Pancreas (tissue), 10 donors: Measurements from ENCODE around the gene ASB16. TPM values are rescaled to one million over a fixed set of nuclear protein-coding genes. Genes with fewer than 3 reads are reported as not detected.

ENCODE experiments used
- ATAC-seq, 4 donors: fragments of 200-7000 bp; cut with Tn5 transposase; one replicate each; pipeline versions ENCODE4 v1.8.0 to v1.9.1; 2020; ENCODE audit warnings: mild to moderate bottlenecking in 4 of 4, moderate library complexity in 4 of 4
- DNase-seq, 6 donors: peaks; one replicate each; pipeline ENCODE4 v3.0.0-alpha.2; 2020
- FAIRE-seq: peaks from 2 replicates; lab custom pipeline; 2012; peaks lifted over from hg19 to GRCh38; lab: Jason Lieb, UNC
- H3K27ac ChIP-seq, 4 donors: fragments of 200-600 bp; sonication (generic); 1 replicate in 3 of 4; 2 replicates in 1 of 4; pipeline versions ENCODE4 v1.5.0 to v1.8.0; 2020
- H3K27me3 ChIP-seq, 4 donors: fragments of 200-600 bp; one replicate each; pipeline ENCODE4 v1.8.0; 2021
- H3K36me3 ChIP-seq, 3 donors: fragments of 200-600 bp; sonication (generic) in 1 of 3; one replicate each; pipeline versions ENCODE4 v1.5.0 to v1.8.0; 2020 to 2021
- H3K4me1 ChIP-seq, 3 donors: fragments of 200-600 bp; one replicate each; pipeline ENCODE4 v1.8.0; 2021
- H3K4me3 ChIP-seq, 4 donors: fragments of 200-600 bp; sonication (generic) in 2 of 4; one replicate each; pipeline versions ENCODE4 v1.5.0 to v1.8.0; 2020 to 2021
- H3K9me3 ChIP-seq, 4 donors: fragments of 200-600 bp; one replicate each; pipeline ENCODE4 v1.8.0; 2021
- WGBS, 2 donors: extraction: QIAGEN DNeasy Blood & Tissue Kit; methylation state at CpG; one replicate each; pipeline ENCODE4 v1.1.7; 2013; 5-methylcytosine and 5-hydroxymethylcytosine counted together
- intact Hi-C, 3 donors: fragments of 100-400 bp; cut with DNase I; formaldehyde crosslinking; loops; one replicate each; pipeline versions ENCODE4 v1.11.1 to v1.14.2; 2022
- polyA plus RNA-seq, 2 donors: library from polyadenylated mRNA; stranded (reverse); fragments of 200-250 nt; gene quantifications; one replicate each; pipeline ENCODE4 v1.2.3, GENCODE V29; 2013
- total RNA-seq, 6 donors: library from RNA; stranded (reverse); fragmentation: NEBNext Ultra II Directional in 4 of 6; extraction: Animal tissue kit (Norgen Biotek cat#: 25700) in 4 of 6; gene quantifications; one replicate each; pipeline versions ENCODE4 v1.2.1 to v1.2.4, GENCODE V29; 2021 to 2023
- TF ChIP-seq, protein P1 (sequence below), 4 donors: fragments of 200-600 bp; sonication (generic) in 3 of 4; IDR thresholded peaks; one replicate each; pipeline versions ENCODE4 v1.5.0 to v1.8.0; 2021; ENCODE audit warnings: antibody characterized with exemption in 4 of 4
- donor health status: healthy with polysubstance abuse.
- donor health status: DM: no; HTN: no; CAD: no; lungs with moderate emphysema.
- donor health status: DM: no; HTN: no; CAD: no.
- donor health status: control.
- donor health status: control.
- donor health status: Bipolar disorder and iron deficiency.
- donor health status: DM: yes; HTN: yes; CAD: no.
- donor health status: DM: no; HTN: no; CAD: no.
- donor health status: DM: no; HTN: no; CAD: no.
- donor health status: DM: yes; HTN: yes; CAD: no.

The ASB16 gene
- total and polyA plus RNA-seq, 8 donors, result 1.1 to 3.9 (median 2.3) TPM

DNA sequence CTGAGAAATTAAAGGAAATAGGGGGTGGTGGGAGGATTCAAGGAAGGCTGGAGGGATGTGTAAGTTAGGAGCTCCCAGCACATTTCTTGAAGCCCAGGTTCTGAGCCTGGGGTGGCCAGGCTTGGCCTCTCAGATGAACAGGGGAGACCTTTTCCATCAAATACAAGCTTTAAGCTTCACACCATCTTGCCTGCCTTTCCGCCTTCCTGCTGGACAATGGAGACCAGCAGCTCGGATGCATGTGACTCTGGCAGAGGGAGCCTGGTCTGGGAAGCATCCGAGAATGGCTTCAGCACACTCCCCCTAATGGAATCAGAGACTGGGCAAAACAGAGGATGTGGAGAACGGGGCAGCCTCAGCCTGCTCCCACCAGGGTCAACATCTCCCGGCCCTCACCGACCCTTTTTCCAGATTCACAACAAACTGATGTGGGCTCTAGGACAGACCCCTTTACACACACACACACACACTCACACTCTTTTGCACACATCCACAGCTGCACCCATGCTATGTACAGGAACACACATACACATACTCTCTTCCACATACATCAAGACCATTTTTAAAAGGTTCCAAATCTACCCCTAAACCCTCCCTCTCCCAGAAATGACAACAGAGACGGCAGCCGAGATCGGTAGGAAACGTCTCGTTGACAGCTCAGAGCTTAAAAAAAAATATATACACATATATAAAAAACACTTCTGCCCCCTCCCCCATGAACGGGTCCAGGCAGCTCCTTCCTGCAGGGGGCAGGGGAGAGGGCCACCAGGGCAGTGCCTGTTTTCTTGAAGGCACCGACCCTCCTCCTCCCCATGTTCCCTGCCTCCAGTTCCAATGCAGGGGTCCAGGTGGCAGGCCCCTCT lies 35.7 kb downstream of the ASB16 start:
- intact Hi-C loops, result no loop called here
- TF ChIP-seq, protein P1, sequence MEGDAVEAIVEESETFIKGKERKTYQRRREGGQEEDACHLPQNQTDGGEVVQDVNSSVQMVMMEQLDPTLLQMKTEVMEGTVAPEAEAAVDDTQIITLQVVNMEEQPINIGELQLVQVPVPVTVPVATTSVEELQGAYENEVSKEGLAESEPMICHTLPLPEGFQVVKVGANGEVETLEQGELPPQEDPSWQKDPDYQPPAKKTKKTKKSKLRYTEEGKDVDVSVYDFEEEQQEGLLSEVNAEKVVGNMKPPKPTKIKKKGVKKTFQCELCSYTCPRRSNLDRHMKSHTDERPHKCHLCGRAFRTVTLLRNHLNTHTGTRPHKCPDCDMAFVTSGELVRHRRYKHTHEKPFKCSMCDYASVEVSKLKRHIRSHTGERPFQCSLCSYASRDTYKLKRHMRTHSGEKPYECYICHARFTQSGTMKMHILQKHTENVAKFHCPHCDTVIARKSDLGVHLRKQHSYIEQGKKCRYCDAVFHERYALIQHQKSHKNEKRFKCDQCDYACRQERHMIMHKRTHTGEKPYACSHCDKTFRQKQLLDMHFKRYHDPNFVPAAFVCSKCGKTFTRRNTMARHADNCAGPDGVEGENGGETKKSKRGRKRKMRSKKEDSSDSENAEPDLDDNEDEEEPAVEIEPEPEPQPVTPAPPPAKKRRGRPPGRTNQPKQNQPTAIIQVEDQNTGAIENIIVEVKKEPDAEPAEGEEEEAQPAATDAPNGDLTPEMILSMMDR (IDR thresholded peaks at IDR 0.05), result no peak
- H3K4me3 ChIP-seq, result no peak overlapping the region
- no peaks in the 10 kb centered on the region for H3K9me3 ChIP-seq
- DNase-seq, result peak in 1 of 6 donors; percentile 45
- H3K27ac ChIP-seq, result no peak overlapping the region
- H3K27me3 ChIP-seq, result no peaks in the 10 kb centered on the region
- H3K36me3 ChIP-seq, result peaks cover 0 to 20% (median 14%) of the 10 kb centered on the region in 3 donors
- no peak for FAIRE-seq
- H3K4me1 ChIP-seq, result peaks cover 0 to 8% (median 0%) of the 10 kb centered on the region in 3 donors
- no peak for ATAC-seq
- 45 to 54% methylated on average over 13 of the region's 13 CpGs for WGBS, 2 donors

DNA sequence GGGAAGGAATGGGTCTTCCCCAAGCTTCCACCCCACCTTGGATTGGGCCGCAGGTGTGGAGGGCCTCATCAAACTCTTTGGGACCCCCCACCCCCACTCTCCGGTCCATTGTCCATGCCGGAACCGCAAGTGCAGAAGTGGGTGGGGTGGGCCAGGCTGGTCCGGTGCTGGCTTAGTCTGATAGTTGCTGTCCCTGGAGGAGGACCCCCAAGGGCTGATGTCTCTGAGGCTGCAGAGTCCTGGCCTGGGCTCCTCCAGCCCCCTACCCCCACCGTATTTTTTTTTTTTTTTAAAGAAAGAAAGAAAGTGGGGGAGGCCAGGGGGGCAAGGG lies 36.3 kb downstream of the ASB16 start:
- H3K4me3 ChIP-seq, result no peak overlapping the region
- WGBS, 2 donors, result 76 to 95% methylated on average over 6 of the region's 6 CpGs
- H3K27me3 ChIP-seq, result no peaks in the 10 kb centered on the region
- ATAC-seq (no peak), DNase-seq (no peak), FAIRE-seq (no peak)
- intact Hi-C loops, result no loop called here
- no peaks in the 10 kb centered on the region for H3K9me3 ChIP-seq
- H3K4me1 ChIP-seq, result peaks cover 0 to 8% (median 0%) of the 10 kb centered on the region in 3 donors
- H3K27ac ChIP-seq, result no peak overlapping the region
- H3K36me3 ChIP-seq, result peaks cover 0 to 20% (median 14%) of the 10 kb centered on the region in 3 donors
- TF ChIP-seq, protein P1 (IDR thresholded peaks at IDR 0.05), result no peak

DNA sequence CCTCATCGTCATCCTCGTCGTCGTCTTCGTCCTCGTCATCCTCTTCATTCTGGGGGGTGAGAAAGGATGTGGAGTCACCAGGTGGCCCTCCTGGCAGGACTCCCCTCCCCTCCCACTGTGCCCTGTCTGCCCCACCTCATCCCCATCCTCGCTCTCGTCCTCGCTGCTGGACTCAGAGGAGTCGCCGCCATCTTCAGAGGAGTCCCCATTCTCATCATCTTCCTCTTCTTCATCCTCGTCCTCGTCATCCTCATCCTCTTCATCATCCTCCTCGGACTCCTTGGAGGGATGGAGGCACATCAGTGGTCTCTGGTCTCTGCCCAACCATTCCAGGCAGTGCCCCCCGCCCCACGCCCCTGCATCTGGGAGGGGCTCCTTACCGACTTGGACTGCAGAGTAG lies 36.8 kb downstream of the ASB16 start:
- DNase-seq, result no peak
- WGBS, 2 donors, result 83 to 86% methylated on average over 17 of the region's 17 CpGs
- FAIRE-seq, result no peak
- Histone ChIP-seq H3K27ac (no peak overlapping the region), H3K27me3 (no peaks in the 10 kb centered on the region), H3K4me3 (no peak overlapping the region), H3K36me3 (peaks cover 0 to 20% (median 14%) of the 10 kb centered on the region in 3 donors), H3K9me3 (no peaks in the 10 kb centered on the region), H3K4me1 (peaks cover 0 to 8% (median 0%) of the 10 kb centered on the region in 3 donors)
- TF ChIP-seq, protein P1 (IDR thresholded peaks at IDR 0.05), result no peak
- ATAC-seq, result no peak
- intact Hi-C loops, result no loop called here

DNA sequence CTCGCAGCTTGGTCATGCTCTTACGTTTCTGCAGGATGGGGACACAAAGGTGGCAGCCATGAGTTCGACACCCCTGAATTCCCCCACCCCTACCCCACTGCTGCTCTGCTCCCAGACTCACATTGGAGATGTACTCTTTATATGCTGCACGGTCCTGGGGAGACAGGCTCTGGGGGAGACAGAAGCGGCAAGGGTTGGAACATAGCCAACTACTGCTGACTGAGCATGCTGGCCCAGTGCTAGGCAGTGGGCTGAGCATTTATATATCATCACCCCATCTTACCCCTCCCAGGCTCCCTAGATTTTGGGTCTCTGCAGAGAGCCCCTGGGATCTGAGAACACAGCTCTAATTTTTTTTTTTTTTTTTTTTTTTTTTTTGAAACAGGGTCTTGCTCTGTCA lies 37.2 kb downstream of the ASB16 start:
- Histone ChIP-seq H3K9me3 (no peaks in the 10 kb centered on the region), H3K4me3 (no peak overlapping the region), H3K4me1 (peaks cover 0 to 8% (median 0%) of the 10 kb centered on the region in 3 donors), H3K36me3 (peaks cover 0 to 20% (median 14%) of the 10 kb centered on the region in 3 donors), H3K27me3 (no peaks in the 10 kb centered on the region), H3K27ac (no peak overlapping the region)
- FAIRE-seq (no peak), DNase-seq (peak in 1 of 6 donors; percentile 30), ATAC-seq (no peak)
- 87 to 90% methylated on average over 5 of the region's 5 CpGs for WGBS, 2 donors
- intact Hi-C loops, result no loop called here
- TF ChIP-seq, protein P1 (IDR thresholded peaks at IDR 0.05), result no peak
